Upper lobe of left lung (tissue), 4 donors: ENCODE measurements around the gene ITGAL.

Experiments
- POLR2A ChIP-seq, 4 donors: fragments of 450-650 bp; IDR thresholded peaks; one replicate each; pipeline ENCODE4 v1.5.1; 2016 to 2017; ENCODE audit warnings: antibody characterized with exemption in 4 of 4, mild to moderate bottlenecking in 2 of 4
- TF ChIP-seq, protein P1 (sequence below), 6 experiments: fragments of 450-650 bp in 4 of 6; fragments of 200-600 bp in 2 of 6; sonication (generic) in 2 of 6; IDR thresholded peaks; one replicate each; pipeline ENCODE4 v1.5.1; 2016 to 2019; ENCODE audit warnings: antibody characterized with exemption in 6 of 6

DNA sequence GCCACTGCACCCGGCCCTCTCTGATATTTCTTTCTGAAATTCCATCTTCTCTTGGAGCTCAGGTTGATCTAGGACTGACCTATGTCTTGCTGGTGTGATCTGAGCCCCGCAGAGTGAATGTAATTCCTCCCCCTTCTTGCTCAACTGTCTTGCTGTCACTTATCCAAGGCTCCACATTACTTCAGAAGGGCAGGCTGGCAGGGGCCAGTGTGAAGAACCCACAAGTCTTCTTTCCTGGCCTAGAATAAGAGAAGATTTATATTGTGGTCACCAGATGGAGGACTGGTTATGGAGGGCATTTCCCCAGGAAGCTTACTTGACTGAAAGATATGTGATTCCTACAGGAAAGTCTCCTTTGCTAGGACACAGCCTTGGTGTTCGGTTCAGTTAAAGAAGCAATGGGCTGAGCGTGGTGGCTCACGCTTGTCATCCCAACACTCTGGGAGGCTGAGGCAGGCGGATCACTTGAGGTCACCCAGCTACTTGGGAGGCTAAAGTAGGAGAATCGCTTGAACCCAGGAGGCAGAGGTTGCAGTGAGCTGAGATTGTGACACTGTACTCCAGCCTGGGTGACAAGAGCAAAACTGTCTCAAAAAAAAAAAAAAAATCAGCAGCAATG is 13.4 kb downstream of the ITGAL start:
- TF ChIP-seq, protein P1, sequence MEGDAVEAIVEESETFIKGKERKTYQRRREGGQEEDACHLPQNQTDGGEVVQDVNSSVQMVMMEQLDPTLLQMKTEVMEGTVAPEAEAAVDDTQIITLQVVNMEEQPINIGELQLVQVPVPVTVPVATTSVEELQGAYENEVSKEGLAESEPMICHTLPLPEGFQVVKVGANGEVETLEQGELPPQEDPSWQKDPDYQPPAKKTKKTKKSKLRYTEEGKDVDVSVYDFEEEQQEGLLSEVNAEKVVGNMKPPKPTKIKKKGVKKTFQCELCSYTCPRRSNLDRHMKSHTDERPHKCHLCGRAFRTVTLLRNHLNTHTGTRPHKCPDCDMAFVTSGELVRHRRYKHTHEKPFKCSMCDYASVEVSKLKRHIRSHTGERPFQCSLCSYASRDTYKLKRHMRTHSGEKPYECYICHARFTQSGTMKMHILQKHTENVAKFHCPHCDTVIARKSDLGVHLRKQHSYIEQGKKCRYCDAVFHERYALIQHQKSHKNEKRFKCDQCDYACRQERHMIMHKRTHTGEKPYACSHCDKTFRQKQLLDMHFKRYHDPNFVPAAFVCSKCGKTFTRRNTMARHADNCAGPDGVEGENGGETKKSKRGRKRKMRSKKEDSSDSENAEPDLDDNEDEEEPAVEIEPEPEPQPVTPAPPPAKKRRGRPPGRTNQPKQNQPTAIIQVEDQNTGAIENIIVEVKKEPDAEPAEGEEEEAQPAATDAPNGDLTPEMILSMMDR (IDR thresholded peaks at IDR 0.05) = no peak
- no peak for TF ChIP-seq POLR2A (IDR thresholded peaks at IDR 0.05)
